Muscle of back (tissue), 11 donors: ENCODE results near the gene SMC6. TPM values are rescaled to one million over a fixed set of nuclear protein-coding genes. Genes with fewer than 3 reads are reported as not detected.

Experiments used
- DNase-seq, 3 donors: peaks; one replicate each; pipeline versions ENCODE4 v3.0.0 to v3.0.0-alpha.2; 2013
- polyA plus RNA-seq, 10 donors: library from polyadenylated mRNA; unstranded; fragments of 120-200 nt; gene quantifications; one replicate each; pipeline ENCODE4 v1.2.1, GENCODE V29; 2013; ENCODE audit not compliant: insufficient read length in 10 of 10

The SMC6 gene
- polyA plus RNA-seq, 10 donors: 28.1 to 60.3 (median 41.5) TPM

- DNase-seq: no peak
Measured at GRCh38 chr2:17763641-17764333, 10.2 kb upstream of the SMC6 start.

GRCh38 chr2:17762451-17762850 is 8.8 kb upstream of the SMC6 start:
- no peak for DNase-seq

DNA sequence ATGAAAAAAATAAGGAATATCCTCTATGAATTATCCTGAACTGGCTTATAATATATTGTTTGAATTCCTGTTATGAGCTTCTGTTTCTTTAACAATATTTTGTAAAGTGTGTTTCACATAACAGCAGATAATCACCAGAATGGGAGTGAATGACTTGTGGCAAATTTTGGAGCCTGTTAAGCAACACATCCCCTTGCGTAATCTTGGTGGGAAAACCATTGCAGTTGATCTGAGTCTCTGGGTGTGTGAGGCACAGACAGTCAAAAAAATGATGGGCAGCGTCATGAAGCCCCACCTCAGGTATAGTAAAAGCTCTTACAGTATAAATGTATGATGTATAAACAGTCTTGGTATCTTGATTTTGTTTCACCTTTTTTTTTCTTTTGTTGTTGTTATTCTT is 6.2 kb upstream of the SMC6 start:
- DNase-seq: no peak

GRCh38 chr2:17758118-17758517 is 4.5 kb upstream of the SMC6 start:
- DNase-seq: no peak

DNA sequence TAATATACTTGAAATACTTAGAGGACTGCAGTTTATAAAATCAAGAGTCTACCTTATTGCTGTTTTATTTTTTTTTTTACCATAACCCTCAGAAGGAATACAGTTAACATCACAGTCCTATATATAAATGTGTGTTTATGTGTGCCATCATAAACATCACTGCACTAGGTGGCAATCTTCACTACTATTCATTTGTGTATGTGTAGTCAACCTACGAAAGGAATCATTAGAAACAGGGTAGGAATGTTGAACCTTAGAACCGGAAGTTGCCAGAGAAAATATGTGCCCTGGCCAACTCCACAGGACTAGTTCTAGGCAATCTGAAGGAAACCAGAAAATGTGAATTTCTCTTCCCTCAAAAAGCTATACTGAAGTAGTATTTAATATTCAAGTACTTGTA is 3.7 kb upstream of the SMC6 start:
- no peak for DNase-seq

DNA sequence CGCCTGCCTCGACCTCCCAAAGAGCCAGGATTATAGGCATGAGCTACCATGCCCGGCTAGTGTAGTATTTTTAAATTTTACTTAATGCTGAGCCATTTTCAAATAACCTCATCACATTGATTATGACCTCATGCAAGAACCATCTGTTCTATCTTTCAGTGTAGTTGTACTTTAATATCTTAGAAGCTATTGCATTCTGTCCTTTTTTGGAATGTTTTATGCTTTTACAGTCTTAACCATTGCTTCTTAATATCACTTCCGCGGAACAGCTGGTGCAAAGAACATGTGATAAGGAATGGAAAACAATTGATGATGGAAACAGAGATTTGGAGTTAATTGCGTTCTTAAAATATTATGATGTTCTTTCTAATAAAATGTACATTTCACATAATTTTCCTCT is 3.1 kb upstream of the SMC6 start:
- no peak for DNase-seq

- DNase-seq: peak in 1 of 3 donors; percentile 18
Measured at GRCh38 chr2:17754773-17755425, 1.3 kb upstream of the SMC6 start.

- DNase-seq: peak in 2 of 3 donors; percentile 11 to 44
Measured at GRCh38 chr2:17752892-17753802, 463 bp downstream of the SMC6 start.

- DNase-seq: no peak
Measured at GRCh38 chr2:17752246-17752645, 1.4 kb downstream of the SMC6 start.

DNA sequence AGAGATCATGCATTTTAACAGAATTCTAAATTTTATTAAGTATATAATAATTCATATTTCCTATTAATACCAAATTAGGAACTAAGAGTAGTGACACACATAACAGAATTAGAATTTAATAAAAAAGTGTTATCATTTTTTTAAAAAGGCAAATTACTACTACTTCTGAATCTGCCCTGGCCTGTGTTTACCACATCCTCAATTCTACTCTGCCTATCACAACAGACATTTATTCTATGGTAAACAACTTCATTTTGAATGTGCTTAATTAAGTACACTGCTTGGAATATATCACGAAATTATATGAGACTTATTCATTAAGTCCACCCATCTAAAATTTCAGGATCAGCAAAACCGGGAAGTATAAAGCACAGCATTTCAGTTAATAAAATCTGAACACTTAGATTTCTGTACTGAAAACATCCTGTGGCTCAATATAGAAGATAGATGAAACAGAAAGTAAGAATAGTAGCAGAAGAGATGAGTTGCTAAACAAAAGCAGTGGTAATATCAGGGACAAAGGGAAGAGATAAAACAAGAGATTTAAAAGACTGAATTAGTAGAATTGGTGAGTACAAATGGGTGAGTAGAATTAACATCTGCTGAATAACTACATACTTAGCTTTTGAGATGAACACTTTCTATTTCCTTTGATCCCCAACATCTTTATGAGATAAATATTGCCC is 3.7 kb downstream of the SMC6 start:
- DNase-seq: no peak

- no peak for DNase-seq
Measured at GRCh38 chr2:17748745-17749144, 4.9 kb downstream of the SMC6 start.

DNA sequence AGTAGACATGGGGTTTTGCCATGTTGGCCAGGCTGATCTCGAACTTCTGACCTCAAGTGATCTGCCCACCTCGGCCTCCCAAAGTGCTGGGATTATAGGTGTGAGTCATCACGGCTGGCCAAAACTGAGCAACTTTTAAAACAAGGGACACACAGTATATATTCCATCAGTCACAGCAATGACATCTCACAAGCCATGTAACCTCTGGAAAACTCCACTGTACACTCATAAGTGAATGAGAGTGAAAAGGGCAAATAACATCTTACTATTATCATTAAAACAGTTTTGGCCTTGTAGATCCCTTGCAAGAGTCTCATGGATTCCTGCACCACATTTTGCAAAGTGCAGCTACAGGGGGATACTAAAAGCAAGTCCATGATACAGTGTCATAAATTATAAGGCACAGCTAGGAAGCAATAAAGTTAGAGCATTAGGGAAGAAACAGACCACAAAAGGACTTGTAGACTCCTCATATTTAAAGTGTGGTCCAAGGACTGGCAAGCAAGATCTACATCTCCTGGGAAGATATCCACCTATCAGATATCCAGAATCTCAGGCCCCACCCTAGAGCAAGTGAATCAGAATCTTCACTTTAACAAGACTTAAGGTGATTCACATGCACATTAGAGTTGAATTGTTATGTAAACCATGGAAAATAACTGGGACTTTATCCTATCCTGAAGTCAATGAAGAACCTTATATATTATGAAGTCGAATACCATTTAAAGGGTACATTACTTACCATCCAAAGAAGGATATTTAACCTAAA is 5.7 kb downstream of the SMC6 start:
- DNase-seq: no peak

DNA sequence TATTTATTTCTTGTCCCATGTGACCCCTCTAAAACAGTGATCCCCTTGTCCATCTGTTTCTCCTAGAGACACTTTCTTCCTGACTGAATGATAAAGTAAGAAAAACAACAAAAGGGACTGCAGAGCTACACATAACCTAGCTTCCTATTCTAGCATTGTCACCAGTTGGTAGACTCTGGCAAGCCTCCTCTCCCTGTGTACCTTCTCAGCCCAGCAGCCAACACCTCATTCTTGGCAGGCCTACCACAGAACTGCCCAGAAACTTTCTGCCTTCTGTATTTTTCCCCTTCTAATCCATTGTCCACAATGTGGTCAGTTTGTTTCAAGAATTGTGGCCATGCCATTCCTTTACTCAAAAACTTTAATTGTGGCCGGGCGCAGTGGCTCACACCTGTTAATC is 13.4 kb downstream of the SMC6 start:
- no peak for DNase-seq

GRCh38 chr2:17736989-17737388 is 16.6 kb downstream of the SMC6 start:
- peak in 1 of 3 donors; percentile 26 for DNase-seq

DNA sequence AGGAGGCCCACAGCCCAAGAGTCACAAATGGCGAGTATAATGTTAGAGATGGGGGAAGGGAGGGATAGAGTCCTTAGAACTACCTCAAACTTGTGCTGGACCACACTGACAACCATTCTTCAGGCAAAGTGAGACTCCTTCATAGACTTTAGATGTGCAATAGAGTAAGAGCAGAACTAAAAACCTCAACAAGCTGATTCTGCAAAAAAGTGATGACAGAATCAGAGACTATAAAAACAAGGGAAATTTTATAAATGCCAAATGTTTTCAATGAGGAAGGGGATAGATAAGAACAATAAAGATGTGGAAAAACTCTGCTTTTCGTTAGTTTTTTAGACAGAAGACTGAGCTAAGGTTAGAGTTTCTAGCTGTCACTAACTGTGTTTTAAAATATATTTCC is 17.7 kb downstream of the SMC6 start:
- no peak for DNase-seq

GRCh38 chr2:17733599-17733998 is 20.0 kb downstream of the SMC6 start:
- no peak for DNase-seq

DNA sequence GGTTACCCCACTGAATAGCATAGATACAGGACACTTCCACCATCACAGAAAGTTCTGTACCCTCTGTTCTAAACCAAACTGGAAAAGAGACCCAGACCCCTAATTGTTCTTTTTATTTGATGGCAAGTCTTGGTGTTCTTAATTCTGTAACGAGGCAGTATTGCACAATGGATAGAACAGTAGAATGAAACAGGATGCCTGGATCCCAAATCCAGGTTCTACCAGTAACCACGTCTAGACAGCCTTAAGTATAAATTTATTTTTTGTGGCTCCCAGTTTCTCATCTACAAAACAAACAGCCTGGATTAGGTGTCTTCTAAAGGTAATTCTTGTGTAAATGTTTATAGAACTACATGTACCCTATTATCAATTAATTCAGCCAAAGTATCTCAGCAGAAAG is 23.7 kb downstream of the SMC6 start:
- no peak for DNase-seq

GRCh38 chr2:17728210-17728609 is 25.4 kb downstream of the SMC6 start:
- no peak for DNase-seq

DNA sequence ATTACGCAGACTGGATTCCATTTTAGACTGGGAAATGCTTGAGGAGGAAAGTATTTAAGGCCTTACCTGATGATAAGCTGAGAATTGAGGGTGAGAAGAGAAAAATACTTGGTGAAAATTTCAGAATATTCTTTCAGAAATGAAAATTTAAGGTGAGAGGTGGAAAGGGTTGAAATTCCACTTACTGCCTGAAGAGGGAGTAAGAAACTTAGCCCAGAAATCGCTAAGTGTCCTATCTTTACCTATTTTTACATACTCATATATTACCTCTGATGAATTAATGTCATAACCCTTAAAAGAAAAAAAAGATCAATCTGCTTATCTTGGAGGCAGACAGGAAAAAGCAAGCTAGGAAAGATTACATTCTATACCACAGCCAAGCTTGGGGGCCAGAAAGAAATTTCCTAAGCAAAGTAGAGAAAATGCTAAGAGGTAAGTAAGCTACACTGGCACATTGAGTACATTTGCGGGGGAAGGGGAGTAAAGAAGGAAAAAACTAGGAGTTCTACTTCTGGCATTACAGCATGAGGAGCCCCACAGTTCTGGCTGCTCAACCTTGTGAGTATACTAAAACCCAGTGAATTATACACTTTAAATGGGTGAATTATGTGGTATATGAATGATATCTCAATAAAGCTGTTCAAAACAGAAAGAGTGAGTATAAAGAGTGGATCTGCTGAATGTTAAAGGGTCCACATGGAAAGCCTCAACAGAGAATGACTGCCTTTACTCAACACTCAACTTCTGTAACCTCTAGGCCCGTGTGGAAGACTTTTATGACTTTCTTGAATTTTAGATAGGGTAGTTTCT is 33.8 kb downstream of the SMC6 start:
- peak in 2 of 3 donors; percentile 1 to 20 for DNase-seq

DNA sequence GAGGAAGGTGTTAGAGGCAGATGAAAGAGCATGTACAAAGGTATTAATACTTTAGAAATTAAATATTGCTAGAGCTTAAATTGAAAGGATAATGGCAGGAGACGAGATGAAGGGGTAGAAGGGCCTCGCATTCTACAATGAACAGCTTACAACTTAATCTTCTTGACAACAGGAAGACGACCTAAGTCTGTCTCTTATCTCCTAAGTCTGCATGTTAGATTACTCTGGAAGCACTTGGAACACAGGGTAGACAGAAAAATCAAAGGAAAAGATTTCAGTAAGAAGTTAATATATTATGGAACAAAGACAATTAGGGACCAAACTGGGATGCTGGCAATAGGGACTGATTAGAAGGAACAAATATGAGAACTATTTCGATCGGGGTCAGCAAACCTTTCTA is 34.9 kb downstream of the SMC6 start:
- DNase-seq: no peak
